DND-41 (cell line): ENCODE measurements around the gene ZBTB11.

Experiments used
- ATAC-seq: fragments of 200-7000 bp; cut with Tn5 transposase; 3 replicates; pipeline ENCODE4 v1.9.1; 2021; ENCODE audit warnings: low read depth; ENCODE audit not compliant: insufficient read depth
- DNase-seq: peaks from one replicate; pipeline ENCODE4 v3.0.0-alpha.2; 2020
- H2AFZ ChIP-seq: 2 replicates; pipeline ENCODE4 v1.6.0; 2012; ENCODE audit warnings: low read depth, low read length
- H3K27ac ChIP-seq: 2 replicates; pipeline ENCODE4 v1.5.1; 2012; ENCODE audit warnings: low read length, inconsistent platforms
- H3K27me3 ChIP-seq: fragments of 200-600 bp; sonication (generic); 2 replicates; pipeline ENCODE4 v1.6.0; 2012; ENCODE audit warnings: low read length, mild to moderate bottlenecking, inconsistent platforms; ENCODE audit not compliant: insufficient read depth, poor library complexity
- H3K36me3 ChIP-seq: 2 replicates; pipeline ENCODE4 v1.5.1; 2012; ENCODE audit warnings: low read length, inconsistent platforms; ENCODE audit not compliant: insufficient read depth
- H3K4me1 ChIP-seq: 2 replicates; pipeline ENCODE4 v1.5.1; 2012; ENCODE audit warnings: mild to moderate bottlenecking, low read length; ENCODE audit not compliant: insufficient read depth
- H3K4me2 ChIP-seq: 2 replicates; pipeline ENCODE4 v1.6.0; 2012; ENCODE audit warnings: mild to moderate bottlenecking, moderate library complexity, low read length, inconsistent platforms; ENCODE audit not compliant: insufficient read depth
- H3K4me3 ChIP-seq, 2 experiments: fragments of 200-600 bp in 1 of 2; shearing (Covaris generic) in 1 of 2; 2 replicates each; pipeline ENCODE4 v1.5.1; 2012 to 2016; ENCODE audit warnings: inconsistent platforms in 2 of 2, low read length in 2 of 2, mild to moderate bottlenecking in 2 of 2, low read depth in 1 of 2, moderate library complexity in 1 of 2
- H3K79me2 ChIP-seq: 2 replicates; pipeline ENCODE4 v1.6.0; 2012; ENCODE audit warnings: low read length, inconsistent platforms; ENCODE audit not compliant: insufficient read depth
- H3K9ac ChIP-seq: 2 replicates; pipeline ENCODE4 v1.6.0; 2012; ENCODE audit warnings: low read depth, mild to moderate bottlenecking, inconsistent platforms, low read length, moderate library complexity
- H3K9me3 ChIP-seq: 2 replicates; pipeline ENCODE4 v1.5.1; 2012; ENCODE audit warnings: low read length, moderate library complexity, mild to moderate bottlenecking, inconsistent platforms; ENCODE audit not compliant: insufficient read depth, severe bottlenecking
- H4K20me1 ChIP-seq: 2 replicates; pipeline ENCODE4 v1.6.0; 2012; ENCODE audit warnings: low read length; ENCODE audit not compliant: insufficient read depth
- EZH2 ChIP-seq: IDR thresholded peaks from 3 replicates; pipeline ENCODE4 v1.6.1; 2012; ENCODE audit warnings: borderline replicate concordance, low read depth, mild to moderate bottlenecking, moderate library complexity, low read length, inconsistent platforms; ENCODE audit not compliant: severe bottlenecking
- TF ChIP-seq, protein P1 (sequence below): IDR thresholded peaks from 2 replicates; pipeline ENCODE4 v1.5.1; 2012; ENCODE audit warnings: borderline replicate concordance, low read length, moderate library complexity, mild to moderate bottlenecking; ENCODE audit not compliant: poor library complexity, severe bottlenecking; ENCODE audit errors: extremely low read depth

Gene ZBTB11

DNA sequence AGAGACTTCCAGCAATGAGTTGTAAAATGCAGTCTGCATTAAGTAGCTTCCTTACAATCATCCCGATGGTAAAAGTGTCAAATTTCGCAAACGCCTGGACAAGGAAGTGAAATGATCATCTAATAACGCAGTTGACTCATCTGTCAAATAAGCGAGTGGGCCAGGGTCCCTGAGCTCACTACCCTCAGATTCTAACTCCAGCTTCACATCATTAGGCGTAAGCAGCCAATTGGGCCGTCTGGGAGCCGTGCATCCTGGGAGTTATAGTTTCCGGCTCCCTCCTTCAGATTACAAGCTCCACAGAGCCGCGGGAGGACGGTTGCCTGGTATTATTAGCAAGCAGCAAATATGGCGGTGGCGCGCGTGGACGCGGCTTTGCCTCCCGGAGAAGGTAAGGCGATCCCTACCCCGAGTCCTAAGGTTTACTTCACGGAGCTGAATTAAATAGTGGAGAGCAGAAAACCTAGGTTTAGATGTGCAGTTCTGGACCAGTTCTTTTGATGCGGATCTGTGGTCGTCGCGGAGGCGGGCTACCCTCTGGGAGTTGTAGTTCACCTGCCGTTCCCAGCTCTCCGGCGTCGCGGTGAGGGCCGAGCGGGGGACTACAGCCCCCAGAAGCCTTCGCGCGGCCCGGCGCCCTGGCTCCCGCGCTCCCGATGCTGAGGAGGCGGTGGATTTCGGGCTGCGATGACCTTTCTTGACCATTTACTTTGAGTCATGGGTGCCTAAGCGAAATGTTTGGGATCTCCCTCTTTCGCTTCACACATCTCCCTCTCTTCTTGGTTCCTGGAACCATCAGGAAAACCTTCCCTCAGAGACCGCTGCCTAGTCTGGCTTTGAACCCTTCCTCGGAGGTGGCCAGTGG lies 47.6 kb upstream of the ZBTB11 start, which contains the start of gene CEP97:
Gene CEP97 (plus strand): TSS at position 286 of the 865 bp plus-strand sequence. CDS start 63 bp downstream, at position 349.
- H4K20me1 ChIP-seq: no peaks in the 10 kb centered on the region
- peak within 1 kb of the TSS; percentile 88 for H3K4me2 ChIP-seq
- peak within 1 kb of the TSS; percentile 97 for H2AFZ ChIP-seq
- H3K79me2 ChIP-seq: peaks cover 37% of the 10 kb centered on the region
- TF ChIP-seq EZH2: no peak
- TF ChIP-seq, protein P1, sequence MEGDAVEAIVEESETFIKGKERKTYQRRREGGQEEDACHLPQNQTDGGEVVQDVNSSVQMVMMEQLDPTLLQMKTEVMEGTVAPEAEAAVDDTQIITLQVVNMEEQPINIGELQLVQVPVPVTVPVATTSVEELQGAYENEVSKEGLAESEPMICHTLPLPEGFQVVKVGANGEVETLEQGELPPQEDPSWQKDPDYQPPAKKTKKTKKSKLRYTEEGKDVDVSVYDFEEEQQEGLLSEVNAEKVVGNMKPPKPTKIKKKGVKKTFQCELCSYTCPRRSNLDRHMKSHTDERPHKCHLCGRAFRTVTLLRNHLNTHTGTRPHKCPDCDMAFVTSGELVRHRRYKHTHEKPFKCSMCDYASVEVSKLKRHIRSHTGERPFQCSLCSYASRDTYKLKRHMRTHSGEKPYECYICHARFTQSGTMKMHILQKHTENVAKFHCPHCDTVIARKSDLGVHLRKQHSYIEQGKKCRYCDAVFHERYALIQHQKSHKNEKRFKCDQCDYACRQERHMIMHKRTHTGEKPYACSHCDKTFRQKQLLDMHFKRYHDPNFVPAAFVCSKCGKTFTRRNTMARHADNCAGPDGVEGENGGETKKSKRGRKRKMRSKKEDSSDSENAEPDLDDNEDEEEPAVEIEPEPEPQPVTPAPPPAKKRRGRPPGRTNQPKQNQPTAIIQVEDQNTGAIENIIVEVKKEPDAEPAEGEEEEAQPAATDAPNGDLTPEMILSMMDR: no peak
- peaks cover 32% of the 10 kb centered on the region for H3K36me3 ChIP-seq
- peak within 1 kb of the TSS; percentile 84 to 88 for H3K4me3 ChIP-seq
- peak; percentile 91 for DNase-seq
- peak within 1 kb of the TSS; percentile 95 for H3K27ac ChIP-seq
- H3K9me3 ChIP-seq: no peaks in the 10 kb centered on the region
- peak within 1 kb of the TSS; percentile 76 for H3K9ac ChIP-seq
- peak; percentile 94 for ATAC-seq
- no peaks in the 10 kb centered on the region for H3K27me3 ChIP-seq
- H3K4me1 ChIP-seq: peaks cover 36% of the 10 kb centered on the region

DNA sequence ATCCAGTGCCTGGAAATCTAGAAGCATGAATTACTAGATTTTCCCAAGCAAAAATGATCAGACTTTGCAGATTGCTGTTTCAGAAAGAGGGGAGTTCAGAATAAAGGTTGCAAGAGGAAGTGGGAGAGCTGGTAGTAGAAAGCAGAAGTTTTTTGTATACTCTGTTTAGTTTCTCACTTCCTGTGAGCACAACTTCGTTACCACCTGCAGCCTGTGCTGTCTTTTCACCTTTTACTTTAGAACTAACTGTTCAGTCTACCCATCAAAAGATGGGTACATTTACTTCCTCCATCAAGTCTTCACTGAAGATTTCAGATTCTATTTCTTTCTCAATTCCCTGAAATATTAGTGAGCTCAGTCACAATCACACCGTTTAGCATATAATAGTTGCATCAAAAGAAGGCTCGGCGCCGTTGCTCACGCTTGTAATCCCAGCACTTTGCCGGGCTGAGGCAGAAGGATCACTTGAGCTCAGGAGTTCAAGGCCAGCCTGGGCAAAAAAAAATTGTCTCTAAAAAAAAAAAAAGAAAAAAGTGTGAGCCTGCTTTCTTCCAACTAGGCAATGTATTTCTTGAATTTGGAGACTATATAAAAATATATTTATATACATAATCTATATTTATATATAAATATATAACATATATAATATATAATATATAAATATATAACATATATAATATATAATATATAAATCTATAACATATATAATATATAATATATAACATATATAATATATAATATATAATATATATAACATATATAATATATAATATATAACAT lies 45.7 kb upstream of the ZBTB11 start:
- TF ChIP-seq, protein P1: no peak
- no peak for TF ChIP-seq EZH2
- Histone ChIP-seq H4K20me1 (no peaks in the 10 kb centered on the region), H3K4me3 (no peak overlapping the region), H3K27ac (peak overlapping the region; percentile 71), H3K36me3 (peaks cover 12% of the 10 kb centered on the region), H3K9ac (peak overlapping the region; percentile 22; the same call in 1 of the 2 replicates), H3K27me3 (no peaks in the 10 kb centered on the region), H2AFZ (peak overlapping the region; percentile 50), H3K79me2 (peaks cover 28% of the 10 kb centered on the region), H3K4me2 (peak overlapping the region; percentile 46), H3K9me3 (no peaks in the 10 kb centered on the region), H3K4me1 (peaks cover 36% of the 10 kb centered on the region)
- ATAC-seq (no peak), DNase-seq (peak; percentile 37)

DNA sequence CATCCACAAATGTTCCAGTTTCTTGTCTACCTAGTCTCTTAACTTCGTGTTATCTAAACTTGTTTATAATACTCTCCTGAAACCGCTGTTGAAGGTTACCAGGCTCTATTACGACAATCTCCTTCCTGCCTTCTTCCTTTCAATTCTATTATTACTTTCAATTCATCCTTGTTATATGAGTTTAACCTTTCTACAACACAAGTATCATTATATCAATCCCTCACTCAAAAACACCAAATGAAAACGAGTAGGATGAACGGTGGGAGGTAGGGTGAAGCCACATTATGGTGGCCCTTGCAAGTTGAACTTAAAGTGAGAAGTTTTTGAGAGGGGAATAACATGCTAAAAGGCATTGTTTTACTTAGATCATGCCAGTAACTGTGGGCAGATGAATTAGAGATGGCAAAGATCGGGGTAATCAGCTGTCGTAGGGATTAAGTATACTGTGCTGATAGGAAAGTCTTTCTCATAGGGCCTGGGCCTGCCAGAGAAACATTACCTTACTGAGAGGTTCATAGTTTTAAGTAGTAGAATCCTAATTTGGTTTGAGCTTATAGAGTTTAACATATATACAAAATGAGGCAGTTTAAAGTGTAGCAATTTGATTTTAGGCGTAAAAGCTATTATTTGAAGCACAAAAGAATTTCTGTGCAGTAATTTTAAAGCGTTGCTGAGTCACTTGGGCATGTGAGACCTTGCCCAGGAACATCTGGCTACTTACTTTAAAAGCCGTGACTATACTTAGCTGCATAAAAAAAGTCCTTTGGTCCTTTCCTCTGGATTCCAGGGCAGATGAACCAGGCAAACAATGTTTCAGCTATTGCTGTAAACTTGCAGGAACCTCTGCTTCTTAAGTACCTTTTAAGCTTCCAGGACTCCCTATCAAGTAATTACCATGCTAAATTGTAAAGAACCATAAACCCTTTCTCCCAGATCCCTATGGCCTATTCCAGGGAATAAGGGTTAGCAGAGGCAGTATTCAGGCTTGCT lies 44.2 kb upstream of the ZBTB11 start:
- Histone ChIP-seq H3K4me3 (no peak overlapping the region), H3K36me3 (no peaks in the 10 kb centered on the region; the same call in 1 of the 2 replicates), H3K9ac (no peak overlapping the region), H3K4me2 (no peak overlapping the region), H3K9me3 (no peaks in the 10 kb centered on the region), H3K27ac (no peak overlapping the region), H2AFZ (0 out of 2 replicates have a peak overlapping the region, but pooled peaks have one; percentile 57), H4K20me1 (no peaks in the 10 kb centered on the region), H3K4me1 (peaks cover 24% of the 10 kb centered on the region), H3K79me2 (peaks cover 14% of the 10 kb centered on the region), H3K27me3 (no peaks in the 10 kb centered on the region)
- DNase-seq: no peak
- ATAC-seq: no peak
- TF ChIP-seq, protein P1: no peak
- no peak for TF ChIP-seq EZH2
